GM12874 (cell line): ENCODE measurements around the gene MRPL54.

Experiments
- TF ChIP-seq, protein P1 (sequence below): IDR thresholded peaks from 2 replicates; pipeline ENCODE4 v1.5.1; 2011; ENCODE audit warnings: low read depth, mild to moderate bottlenecking, control low read depth, low read length, moderate library complexity; ENCODE audit not compliant: insufficient read depth

MRPL54 gene

GRCh38 chr19:3722443-3723109 is 39.9 kb upstream of the MRPL54 start:
- TF ChIP-seq, protein P1, sequence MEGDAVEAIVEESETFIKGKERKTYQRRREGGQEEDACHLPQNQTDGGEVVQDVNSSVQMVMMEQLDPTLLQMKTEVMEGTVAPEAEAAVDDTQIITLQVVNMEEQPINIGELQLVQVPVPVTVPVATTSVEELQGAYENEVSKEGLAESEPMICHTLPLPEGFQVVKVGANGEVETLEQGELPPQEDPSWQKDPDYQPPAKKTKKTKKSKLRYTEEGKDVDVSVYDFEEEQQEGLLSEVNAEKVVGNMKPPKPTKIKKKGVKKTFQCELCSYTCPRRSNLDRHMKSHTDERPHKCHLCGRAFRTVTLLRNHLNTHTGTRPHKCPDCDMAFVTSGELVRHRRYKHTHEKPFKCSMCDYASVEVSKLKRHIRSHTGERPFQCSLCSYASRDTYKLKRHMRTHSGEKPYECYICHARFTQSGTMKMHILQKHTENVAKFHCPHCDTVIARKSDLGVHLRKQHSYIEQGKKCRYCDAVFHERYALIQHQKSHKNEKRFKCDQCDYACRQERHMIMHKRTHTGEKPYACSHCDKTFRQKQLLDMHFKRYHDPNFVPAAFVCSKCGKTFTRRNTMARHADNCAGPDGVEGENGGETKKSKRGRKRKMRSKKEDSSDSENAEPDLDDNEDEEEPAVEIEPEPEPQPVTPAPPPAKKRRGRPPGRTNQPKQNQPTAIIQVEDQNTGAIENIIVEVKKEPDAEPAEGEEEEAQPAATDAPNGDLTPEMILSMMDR: no peak

DNA sequence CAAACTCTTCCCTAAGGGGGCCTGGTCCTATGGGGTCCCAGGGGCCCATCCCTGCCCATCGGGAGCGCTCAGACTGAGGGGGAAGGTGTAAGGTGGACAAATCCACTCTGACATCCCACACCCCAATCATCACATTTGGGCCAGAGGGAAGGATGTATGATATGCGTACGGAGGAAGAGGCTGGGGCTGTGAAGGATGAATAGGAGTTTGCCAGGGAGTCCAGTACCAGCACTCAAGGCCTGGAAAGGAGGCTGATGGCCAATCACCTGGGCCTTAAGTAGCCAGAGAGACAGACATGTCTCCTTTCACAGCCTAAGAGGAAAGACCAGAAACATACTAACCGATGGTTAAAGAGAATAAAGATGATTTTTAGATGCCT is 39.4 kb upstream of the MRPL54 start:
- TF ChIP-seq, protein P1: no peak

DNA sequence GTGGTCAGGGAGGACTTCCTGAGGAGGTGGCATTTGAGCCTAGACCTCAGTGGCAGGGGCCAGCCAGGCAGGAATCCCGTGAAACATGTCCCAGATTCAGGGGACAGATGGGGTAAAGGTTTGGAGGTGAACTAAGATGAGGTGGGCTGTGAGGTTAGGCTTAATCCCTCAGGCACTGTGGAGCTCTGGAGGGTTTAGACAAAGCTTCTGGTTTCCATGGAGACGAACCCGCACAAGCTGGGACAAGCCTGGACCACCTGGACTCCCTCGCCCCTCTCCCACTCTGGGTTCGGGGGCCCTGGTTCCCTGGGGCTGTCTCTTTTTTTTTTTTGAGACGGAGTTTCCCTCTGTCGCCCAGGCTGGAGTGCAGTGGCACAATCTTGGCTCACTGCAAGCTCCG is 38.6 kb upstream of the MRPL54 start:
- TF ChIP-seq, protein P1: no peak

- TF ChIP-seq, protein P1: no peak
Measured at GRCh38 chr19:3725121-3725520, 37.4 kb upstream of the MRPL54 start.

DNA sequence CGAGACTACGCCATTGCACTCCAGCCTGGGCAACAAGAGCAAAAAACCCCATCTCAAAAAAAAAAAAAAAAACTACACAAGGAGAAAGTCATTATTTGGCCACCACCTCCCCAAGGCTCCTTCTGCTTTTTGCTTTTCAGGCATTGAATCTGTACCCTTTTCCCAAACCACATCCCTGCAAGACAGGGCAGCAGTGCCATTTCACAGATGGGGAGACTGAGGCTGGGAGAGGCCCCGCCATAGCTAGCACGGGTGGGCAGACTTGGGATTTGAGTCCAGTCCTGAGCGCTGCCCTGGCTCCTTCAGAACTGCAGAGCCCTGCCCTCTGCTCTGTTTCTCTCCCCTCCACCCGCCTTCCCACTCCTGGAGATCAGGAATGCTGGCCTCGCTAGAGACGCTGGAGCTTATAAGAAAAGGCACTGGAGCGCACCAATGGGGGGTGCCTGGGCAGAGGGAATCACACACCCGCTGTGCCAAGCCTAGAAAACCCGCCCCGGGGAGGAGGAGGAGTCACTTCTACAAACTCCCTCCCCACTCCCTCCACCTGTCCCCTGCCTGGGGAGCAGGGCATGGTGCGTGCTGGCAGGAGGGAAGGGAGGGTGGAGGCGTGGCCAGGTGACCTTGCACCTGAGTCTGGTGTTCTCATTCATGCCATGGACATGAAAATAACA is 36.7 kb upstream of the MRPL54 start:
- TF ChIP-seq, protein P1: no peak

DNA sequence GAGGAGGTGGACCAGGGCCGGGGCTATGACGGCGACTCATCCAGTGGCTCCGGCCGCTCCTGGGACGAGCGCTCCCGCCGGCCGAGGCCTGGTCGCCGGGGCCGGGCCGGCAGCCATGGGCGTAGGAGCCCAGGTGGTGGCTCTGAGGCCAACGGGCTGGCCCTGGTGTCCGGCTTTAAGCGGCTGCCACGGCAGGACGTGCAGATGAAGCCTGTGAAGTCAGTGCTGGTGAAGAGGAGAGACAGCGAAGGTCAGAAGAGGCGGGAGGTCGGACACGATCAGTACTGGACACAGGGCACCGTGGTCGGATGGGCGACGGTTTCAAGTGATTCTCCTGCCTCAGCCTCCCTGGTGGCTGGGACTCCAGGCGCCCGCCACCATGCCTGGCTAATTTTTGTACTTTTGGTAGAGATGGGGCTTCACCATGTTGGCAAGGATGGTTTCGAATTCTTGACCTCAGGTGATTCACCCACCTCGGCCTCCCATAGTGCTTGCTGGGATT is 32.0 kb upstream of the MRPL54 start:
- TF ChIP-seq, protein P1: no peak

DNA sequence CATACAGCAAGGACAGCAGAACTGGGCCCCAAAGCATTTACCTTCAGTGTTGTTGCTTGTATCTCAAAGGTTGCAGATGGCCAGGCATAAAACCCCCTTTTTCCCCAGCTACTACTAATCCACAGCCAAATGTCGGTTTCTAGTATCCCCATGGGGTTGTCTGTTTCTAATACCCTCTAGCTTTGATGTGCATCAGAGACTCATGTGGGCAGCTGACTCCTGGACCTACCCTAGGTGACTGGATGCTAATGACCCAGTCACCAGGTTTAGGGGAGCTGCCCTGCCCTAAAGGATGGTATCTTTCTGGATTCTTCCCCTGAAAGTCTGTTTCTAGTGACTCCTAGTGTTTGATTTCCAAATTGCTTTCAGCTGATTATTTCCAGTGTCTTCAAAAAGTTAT is 30.4 kb upstream of the MRPL54 start:
- TF ChIP-seq, protein P1: no peak
